Stimulated activated CD4-positive, alpha-beta T cell treated with anti-CD3 and anti-CD28 coated beads, Interleukin-12 subunit alpha, Interleukin-12 subunit beta, amount 100 ng/mL, for 4 hours (primary cell): Measurements from ENCODE around the gene UST.
A peak's percentile ranks its signal among the peaks of the same experiment; 100 is the strongest.

Experiments used
- DNase-seq: peaks from one replicate; pipeline ENCODE4 v3.0.0-alpha.2; 2020

Gene UST, protein sequence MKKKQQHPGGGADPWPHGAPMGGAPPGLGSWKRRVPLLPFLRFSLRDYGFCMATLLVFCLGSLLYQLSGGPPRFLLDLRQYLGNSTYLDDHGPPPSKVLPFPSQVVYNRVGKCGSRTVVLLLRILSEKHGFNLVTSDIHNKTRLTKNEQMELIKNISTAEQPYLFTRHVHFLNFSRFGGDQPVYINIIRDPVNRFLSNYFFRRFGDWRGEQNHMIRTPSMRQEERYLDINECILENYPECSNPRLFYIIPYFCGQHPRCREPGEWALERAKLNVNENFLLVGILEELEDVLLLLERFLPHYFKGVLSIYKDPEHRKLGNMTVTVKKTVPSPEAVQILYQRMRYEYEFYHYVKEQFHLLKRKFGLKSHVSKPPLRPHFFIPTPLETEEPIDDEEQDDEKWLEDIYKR

DNA sequence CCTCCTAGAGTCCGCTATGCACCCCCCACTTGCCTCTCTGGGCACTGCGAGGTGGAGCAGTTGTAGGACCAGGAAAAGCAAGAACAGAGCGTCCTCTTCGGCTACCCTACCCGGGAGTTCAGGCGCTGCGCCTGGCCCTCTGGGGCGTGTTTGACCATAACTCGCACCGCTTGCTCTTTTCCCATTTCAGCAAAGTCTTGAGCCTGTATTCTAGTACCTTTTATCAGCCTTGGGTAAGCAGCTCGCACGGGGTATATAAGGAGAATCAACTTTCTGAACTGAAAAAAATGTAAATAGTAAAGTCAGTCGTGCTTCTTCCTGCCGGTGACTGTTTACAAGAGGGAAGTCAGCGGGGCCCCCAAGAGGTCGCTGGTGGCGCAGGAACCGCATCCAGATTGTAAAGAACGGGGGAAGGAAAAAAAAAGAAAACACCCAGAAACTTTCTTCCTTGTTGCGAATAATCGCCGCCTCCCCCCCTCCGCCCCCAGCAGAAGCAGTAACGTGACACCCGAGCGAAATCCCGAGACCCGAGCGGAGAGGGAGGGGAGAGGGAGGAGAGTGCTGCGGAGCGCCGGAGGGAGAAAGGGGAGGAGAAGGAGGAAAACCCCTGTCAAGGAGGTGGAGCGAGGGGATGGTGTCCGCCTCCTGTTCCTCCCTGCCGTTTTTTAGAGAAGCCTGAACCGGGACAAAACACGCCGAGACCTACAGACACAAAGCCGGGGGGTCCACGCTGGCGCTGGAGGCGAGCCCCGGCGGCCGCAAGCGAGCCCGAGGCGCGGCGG, at the start of gene UST:
TSS of gene UST (plus strand) at position 668 of the 782 bp plus-strand sequence. CDS start 401 bp downstream, outside the sequence.
- DNase-seq, result peak; percentile 31

DNA sequence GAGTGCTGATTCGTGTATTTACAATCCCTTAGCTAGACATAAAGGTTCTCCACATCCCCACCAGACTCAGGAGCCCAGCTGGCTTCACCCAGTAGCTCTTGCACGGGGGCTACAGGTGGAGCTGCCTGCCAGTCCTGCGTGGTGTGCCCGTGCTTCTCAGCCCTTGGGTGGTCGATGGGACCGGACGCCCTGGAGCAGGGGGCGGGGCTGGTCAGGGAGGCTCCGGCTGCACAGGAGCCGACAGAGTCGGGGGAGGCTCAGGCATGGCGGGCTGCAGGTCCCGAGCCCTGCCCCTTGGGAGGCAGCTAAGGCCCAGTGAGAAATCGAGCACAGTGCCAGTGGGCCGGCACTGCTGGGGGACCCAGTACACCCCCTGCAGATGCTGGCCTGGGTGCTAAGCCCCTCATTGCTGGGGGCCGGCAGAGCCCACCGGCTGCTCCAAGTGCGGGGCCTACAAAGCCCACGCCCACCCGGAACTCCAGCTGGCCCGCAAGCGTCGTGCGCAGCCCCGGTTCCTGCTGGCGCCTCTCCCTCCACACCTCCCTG, 48.9 kb upstream of the UST start:
- no peak for DNase-seq

DNA sequence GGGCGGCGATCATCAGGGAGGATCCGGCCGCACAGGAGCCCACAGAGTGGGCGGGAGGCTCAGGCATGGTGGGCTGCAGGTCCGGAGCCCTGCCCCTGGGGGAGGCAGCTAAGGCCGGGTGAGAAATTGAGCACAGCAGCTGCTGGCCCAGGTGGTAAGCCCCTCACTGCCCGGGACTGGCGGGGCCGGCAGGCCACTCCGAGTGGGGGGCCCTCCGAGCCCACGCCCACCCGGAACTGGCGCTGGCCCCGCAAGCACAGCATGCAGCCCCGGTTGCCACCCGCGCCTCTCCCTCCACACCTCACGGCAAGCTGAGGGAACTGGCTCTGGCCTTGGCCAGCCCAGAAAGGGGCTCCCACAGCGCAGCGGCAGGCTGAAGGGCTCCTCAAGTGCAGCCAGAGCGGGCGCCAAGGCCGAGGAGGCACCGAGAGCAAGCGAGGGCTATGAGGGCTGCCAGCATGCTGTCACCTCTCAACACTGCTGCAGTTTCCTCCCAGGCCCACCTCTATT, 48.1 kb upstream of the UST start:
- DNase-seq, result no peak

DNA sequence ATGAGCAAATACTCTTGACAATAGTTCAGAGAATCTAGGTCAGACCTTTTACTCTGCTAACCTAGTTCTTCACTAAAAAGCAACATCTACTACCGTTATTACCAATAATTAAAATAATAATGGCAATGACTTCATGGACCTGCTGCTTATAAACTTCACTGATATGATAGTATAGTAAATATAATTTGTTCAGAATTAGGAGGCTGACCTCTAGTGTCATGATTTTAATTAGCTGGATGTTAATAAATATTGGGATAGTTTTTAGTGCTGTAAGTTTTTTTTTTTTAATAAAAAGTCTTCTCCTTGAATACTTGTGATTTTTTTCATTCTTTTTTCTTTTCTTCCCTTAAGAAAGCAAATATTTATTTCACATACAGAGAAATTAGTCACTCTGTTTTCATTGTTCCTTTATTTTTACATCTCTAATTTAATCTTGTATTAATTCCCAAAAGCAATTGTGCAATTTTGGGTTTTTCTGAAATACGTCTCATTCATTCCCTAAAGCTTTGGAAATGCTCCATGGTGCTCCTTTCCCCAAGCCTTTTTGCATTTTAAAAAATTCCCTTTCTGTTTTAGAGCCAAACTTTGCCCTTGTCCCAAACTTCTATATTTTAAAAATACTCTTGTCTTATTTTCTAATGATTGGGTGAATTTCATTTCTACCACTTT, 46.6 kb upstream of the UST start:
- no peak for DNase-seq

DNA sequence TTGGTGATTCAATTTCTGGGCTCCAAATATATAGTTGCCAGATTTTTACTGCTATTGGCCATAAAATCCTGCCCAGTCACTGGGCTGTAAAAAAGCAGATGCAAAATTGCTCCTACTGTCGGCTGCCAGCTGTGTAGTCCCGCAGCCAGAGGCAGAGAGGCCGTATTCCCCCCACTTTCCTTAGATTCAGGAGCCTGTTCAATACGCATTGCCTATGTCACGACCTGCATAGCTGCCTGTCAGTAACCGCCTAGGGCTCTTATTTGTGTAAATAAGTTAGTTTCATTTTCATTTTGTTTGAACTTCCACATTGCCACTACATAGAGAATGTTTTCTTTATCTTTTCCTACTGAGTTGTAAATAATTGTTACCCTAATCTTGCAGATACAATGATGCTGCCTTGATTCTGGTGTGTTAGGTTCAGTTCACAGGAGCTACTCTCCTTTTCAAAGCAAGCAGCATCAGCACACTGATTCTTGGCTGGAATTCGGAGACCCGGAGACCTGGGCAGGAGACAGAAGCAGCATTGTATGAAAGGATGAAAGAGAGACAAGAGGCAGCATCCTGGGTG, 46.0 kb upstream of the UST start:
- DNase-seq, result no peak

DNA sequence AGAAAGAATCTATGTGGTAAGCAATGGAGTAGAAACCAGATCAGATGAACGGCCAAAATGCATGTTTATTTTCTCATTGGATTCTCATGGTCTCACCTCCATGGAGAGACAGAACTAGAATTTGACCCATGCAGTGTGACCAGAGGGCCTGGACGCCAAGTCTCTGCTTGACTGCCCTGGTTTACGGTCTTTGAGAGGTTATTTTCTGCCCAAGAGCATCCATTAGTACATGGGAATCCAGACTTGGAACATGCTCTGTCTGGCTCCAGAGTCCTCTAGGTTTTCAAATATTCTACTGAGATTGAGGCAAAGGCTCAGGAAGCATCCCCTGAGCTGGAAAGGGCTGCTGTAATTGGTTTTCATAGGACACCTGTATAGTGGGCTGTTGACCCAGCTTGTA, 45.5 kb upstream of the UST start:
- no peak for DNase-seq

DNA sequence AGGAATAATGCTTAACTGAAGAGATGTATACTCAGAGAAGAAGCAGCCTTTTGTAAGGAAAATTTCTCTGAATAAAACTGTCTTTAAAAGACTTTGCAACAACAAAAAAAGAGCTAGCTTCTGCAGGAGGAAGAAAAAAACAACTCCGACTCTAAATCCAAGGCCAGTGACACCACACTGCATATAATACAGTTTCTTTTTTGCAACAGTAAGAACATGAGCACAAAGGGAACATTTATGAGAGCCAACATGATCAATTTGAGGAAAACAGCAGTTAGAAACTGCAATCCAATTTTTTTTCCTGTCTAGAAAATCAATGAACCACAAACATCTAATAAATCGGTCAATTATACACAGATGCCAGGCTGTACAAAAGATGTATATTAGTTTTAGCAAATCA, 42.9 kb upstream of the UST start:
- no peak for DNase-seq

DNA sequence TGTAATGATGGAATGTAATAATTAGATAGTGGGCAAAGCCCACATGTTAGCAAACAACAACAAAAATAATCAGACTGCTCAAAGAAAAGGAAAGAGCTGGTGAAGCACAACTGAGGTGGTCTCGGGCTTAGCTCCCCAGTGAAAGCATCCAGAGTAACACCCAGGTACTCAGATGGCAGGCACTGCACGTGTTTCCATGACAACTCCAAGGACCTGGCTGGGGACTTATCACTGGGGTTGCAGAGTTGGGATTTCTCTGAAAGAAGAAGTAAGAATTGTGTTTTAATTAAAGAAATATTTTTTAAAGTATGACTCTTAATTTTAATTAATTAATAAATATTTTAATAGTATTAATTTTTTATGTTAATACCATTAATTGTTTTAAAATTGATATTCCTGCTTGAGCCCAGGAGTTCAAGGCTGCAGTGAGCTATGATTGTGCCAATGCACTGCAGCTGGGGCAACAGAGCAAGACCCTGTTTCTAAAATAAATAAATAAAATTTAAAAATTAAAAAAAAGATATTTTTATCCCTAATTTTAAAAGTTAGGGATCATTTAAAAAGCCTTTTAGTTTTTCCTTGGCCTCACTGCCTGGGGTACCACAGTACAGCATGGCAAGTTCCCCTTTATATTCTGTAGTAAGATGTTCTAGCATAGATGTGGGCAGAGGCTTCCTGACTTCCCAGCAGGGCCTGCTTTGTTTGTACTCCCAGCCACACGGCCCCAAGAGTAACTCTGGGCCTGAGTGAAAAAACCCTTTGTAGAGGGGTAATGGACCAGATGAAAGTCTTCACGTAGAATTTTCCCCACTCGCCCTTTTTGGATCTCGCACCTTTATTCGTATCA, 42.2 kb upstream of the UST start:
- no peak for DNase-seq

DNA sequence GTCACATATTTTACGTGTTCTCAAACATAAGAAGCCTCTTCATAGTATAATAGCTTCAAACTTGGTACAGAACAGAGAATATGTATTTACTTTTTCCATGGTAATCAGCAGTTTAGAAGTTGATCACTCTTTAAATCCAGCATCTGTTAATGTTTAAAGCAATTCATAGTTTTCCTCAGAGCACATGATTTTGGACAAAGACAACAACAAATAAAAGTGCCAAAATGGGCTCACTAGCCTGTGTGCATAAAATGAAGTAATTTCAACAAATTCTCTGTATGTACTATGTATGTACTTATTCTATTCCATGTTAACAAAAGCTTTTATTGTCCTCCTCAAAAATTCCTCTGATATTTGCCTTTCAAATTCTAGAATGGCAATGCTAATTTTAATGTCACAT, 38.1 kb upstream of the UST start:
- DNase-seq, result no peak

DNA sequence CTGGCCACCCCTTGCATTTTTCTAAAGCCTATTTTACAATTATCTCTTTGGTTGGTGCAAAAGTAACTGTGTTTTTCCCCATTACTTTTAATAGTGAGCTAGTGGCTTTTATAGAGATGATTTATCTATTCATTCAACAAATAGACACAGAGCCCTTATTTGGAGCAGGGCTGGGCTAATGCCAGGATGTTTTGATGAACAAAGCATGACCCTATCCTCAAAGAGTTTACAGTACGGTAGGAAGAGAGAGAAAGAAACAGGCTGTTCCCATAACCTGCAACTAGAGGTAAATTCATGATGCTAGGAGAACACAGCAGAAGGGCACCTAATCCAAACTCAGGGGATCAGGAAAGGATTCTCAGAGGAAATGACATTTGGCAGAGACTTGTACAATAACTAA, 37.3 kb upstream of the UST start:
- no peak for DNase-seq

DNA sequence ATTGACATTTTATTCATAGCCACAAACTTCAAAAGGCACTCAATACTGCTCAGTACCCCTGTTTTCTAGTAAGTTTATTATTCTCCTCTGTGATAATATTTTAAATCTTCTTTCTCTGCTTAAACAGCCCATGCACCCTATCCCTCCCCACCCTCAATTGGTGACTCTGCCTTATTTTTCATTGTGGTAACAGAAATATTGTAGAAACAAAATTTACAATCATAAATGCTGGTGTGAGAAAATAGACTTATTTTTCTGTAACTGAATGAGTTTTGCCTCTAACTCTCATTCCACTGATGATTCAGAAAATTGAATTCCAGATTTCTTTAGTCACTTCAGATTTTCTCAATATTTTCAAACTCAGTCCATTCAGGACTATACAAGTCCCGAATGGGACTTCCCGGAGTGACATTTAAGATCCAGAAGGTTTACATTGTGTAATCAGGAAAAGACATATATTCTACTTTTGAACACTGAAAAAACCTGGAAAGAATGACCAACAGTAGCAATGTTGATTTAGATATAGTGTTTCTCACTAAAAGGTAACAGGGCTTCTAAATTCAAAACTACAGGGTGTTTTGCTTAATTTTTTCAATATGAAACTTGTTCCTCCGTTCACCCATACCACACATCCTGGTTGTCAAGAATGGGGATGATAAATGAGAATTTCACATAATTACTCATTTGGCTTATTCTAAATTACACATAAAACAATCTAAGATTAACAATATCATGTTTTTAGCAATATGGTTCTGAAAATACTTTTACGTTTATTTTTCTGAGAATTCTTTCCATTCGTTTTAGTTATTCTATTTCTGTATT, 34.8 kb upstream of the UST start:
- no peak for DNase-seq

DNA sequence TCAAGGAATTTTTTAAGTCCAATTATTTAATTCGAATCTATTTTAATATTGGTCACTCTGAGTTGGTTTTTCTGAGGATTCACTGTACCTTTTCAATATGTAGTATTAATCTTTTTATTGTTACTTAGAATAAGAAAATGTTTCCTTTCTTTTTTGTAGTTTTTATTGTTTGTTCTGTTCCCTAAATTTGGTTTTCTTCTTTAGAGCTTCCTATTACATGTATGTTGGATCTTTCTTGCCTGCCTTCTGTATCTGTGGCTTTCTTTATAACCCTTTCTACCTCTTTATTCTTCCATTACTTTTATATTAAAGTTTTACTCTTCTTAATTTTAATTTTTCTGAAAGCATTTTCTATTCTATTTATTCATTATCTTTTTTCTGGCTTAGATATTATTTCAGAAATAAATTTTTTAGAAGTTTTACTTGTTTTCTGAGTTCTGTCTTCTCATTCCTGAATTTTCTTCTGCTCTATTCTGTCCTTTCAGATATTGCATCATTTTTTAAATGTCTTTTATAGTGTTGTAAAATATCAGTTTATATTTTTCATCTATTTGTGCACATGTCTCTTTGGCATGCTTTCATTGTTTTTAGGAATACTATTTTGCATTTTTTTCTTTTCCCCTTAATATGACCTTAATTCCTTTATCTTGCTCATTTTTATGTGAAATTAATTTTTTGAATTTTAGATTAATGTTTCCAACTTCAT, 33.6 kb upstream of the UST start:
- no peak for DNase-seq

DNA sequence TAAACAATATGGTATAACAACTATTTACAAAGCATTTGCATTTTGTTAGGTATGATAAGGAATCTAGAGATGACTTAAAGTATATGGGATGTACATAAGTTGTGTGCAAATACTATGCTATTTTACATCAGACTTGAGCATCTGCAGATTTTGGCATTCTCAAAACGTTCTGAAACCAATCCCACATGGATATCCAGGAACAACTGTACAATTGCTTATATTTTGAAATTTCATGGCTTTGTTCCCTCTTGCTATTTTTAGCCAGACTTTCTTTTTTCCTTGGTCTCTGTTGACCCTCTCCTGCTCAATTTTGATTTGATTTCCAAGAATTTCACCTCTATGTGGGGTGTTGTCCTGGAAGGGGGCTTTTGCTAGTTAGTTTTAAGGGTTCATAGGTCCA, 32.9 kb upstream of the UST start:
- DNase-seq, result no peak

DNA sequence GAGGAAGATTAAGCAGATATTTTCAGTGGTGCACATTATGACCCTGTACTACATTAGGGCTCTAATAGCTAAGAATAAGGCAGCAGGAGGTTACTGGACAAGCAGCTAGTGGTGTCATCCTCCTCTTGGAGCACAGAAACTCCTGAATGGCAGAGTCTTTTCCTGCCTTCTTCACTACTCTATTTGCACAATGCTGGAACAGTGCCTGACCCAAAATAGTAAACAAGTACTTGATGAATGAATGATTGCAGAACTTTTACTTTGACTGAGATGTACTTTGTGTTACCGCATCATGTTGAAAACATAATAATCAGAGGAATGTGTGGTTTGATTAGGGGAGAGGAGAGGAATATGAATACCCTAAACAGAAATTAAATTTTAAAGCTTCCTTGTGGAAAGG, 30.0 kb upstream of the UST start:
- DNase-seq, result no peak

DNA sequence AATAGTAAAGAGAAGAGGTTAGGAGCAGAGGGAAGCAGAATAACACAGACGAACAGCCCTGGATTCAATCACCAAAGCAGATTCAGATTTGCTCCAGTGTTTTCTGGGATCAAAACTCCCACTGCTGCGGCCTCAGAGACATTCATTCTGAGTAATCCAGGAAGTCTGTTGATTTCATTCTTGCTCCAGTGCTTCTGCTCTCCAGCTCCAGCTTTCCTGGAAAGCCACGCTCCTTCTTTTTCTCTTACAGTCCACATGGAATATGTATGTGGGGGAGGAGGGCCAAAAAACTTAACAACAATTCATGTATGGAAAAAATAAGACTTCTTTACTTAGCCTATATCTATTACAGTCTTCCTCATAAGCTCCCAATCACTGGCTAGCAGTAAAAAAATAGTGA, 26.4 kb upstream of the UST start:
- DNase-seq, result no peak

DNA sequence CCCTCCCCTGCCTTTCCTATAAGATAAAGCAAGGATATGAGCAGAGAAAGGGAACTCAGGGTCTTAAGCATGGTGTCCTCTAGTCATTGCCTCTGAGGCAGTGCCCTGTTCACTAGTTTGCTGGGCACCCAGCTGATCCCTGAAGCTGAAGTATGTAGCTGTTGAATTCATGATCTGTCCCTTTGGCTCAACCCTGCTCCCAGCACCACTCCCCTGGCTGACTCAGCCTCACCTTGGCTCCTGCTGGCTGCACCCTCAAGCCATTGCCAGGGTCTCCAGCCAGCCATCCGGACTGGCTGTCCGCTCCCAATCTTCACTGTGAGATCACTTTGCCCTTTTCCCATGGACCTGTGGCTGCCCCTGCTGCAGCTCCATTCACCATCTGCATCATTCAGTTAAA, 25.9 kb upstream of the UST start:
- no peak for DNase-seq

DNA sequence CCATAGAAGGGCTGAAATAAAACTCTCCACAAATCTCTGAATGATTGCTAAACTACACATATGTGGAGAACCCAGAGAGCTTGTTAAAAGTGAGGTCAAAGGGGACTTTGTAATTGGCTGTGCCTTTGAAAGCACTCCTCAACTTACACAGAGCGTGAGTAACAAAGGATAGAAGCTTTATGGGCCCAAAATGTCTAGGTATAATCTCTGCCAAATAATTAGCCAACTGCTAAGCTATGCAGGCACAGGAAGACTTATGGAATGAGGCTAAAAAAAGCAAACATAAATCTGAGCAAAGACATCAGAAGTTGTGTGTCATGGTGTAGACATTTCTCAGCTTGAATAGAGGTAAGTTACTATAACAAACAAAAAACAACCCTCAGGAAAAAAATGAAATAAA, 23.3 kb upstream of the UST start:
- DNase-seq, result no peak

DNA sequence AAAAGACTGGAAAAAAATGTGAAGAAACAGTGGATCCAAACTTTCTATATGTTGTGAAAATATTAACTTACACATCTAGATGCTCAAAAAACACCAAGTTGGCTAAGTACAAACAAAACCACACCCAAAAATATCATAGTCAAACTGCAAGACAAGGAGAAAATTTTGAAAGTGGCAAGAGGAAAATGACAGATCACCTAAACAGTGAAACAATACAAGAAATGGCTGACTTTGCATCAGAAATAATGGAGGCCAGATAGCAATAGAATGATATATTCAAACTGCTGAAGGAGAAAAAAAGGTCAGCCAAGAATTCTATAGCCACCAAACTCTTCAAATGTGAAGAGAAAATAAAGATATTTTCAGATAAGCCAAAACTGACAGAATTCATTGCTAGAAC, 22.4 kb upstream of the UST start:
- DNase-seq, result no peak

DNA sequence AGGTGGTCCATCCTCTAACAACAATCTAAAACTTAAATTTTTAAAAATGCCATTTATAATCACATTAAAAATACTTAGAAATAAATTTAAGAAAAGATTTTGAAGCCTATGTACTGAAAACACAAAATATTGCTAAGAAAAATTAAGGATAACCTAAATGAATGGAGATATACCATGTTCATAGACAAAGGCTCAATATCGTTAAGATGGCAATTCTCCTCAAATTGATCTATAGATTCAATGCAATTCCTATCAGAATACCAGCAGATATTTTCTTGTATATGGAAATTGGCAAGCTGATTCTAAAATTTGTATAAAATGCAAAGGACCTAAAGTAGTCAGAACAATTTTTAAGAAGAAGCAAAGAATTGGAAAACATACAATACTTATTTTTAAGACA, 19.7 kb upstream of the UST start:
- no peak for DNase-seq

DNA sequence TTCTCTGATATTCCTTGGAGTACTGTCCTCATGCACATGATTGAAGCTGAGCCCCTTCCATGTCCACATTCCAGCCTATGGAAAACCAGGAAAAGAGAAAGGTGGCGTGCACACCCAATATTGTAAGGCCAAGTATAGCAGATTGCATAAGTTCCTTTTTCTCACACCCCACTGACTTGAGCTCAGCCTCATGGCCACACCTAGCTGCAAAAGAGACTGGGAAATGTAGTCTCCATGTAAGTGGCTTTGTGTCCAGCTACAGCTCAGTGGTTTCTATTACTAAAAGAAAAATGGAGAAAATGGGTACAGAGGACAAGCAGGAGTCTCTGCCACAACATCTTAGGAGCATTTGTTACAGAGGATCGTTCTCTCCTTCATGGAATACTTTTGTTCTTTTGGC, 10.8 kb upstream of the UST start:
- no peak for DNase-seq
